GM19395 (cell line): ENCODE data around the gene ITGAV.

ENCODE experiments used
- ATAC-seq: cut with Tn5 transposase; IDR thresholded peaks from one replicate; pipeline ENCODE4 v1.9.1; 2021; ENCODE audit warnings: mild to moderate bottlenecking, moderate library complexity; ENCODE audit not compliant: unreplicated experiment

ITGAV gene

GRCh38 chr2:186659383-186659782 is 69.5 kb downstream of the ITGAV start:
- ATAC-seq: no peak

- ATAC-seq: no peak
These were observed 74.7 kb downstream of the ITGAV start for GRCh38 chr2:186664385-186665043.

- no peak for ATAC-seq
These were observed 79.3 kb downstream of the ITGAV start for GRCh38 chr2:186669146-186669545.

- ATAC-seq: no peak
These were observed 81.0 kb downstream of the ITGAV start for GRCh38 chr2:186670831-186671230.

GRCh38 chr2:186675380-186675779 is 85.5 kb downstream of the ITGAV start:
- no peak for ATAC-seq

GRCh38 chr2:186683341-186683740 is 93.5 kb downstream of the ITGAV start:
- no peak for ATAC-seq

- no peak for ATAC-seq
These were observed 98.0 kb downstream of the ITGAV start for GRCh38 chr2:186687807-186688211.

- no peak for ATAC-seq
These were observed 99.0 kb downstream of the ITGAV start for GRCh38 chr2:186688813-186689212.

- no peak for ATAC-seq
These were observed 100.9 kb downstream of the ITGAV start for GRCh38 chr2:186690786-186691185.

- no peak for ATAC-seq
These were observed 101.4 kb downstream of the ITGAV start for GRCh38 chr2:186691231-186691630.

GRCh38 chr2:186691900-186692299 is 102.0 kb downstream of the ITGAV start:
- ATAC-seq: no peak

GRCh38 chr2:186693446-186693832 is 103.6 kb downstream of the ITGAV start:
- ATAC-seq: peak; percentile 2

- ATAC-seq: no peak
These were observed 105.4 kb downstream of the ITGAV start for GRCh38 chr2:186695081-186695756.

GRCh38 chr2:186696290-186696689 is 106.4 kb downstream of the ITGAV start:
- ATAC-seq: no peak

- ATAC-seq: no peak
These were observed 106.9 kb downstream of the ITGAV start for GRCh38 chr2:186696804-186697203.

GRCh38 chr2:186697536-186697935 is 107.7 kb downstream of the ITGAV start:
- no peak for ATAC-seq

GRCh38 chr2:186699742-186700141 is 109.9 kb downstream of the ITGAV start:
- no peak for ATAC-seq

- ATAC-seq: no peak
These were observed 112.2 kb downstream of the ITGAV start for GRCh38 chr2:186702006-186702405.

GRCh38 chr2:186702501-186702900 is 112.6 kb downstream of the ITGAV start:
- no peak for ATAC-seq

- no peak for ATAC-seq
These were observed 115.0 kb downstream of the ITGAV start for GRCh38 chr2:186704897-186705296.

GRCh38 chr2:186709529-186710450 is 119.9 kb downstream of the ITGAV start:
- ATAC-seq: no peak

GRCh38 chr2:186713691-186714090 is 123.8 kb downstream of the ITGAV start:
- ATAC-seq: no peak
